GM18858 (cell line): ENCODE results near the gene OCA2.
"Not testable (repeated sequence)": the region's sequence is repeated elsewhere in the genome, so short reads cannot be mapped to it uniquely, and the experiment has no call there.

Experiments used
- ATAC-seq: cut with Tn5 transposase; IDR thresholded peaks from one replicate; pipeline ENCODE4 v1.9.1; 2021; ENCODE audit not compliant: unreplicated experiment

The OCA2 gene

DNA sequence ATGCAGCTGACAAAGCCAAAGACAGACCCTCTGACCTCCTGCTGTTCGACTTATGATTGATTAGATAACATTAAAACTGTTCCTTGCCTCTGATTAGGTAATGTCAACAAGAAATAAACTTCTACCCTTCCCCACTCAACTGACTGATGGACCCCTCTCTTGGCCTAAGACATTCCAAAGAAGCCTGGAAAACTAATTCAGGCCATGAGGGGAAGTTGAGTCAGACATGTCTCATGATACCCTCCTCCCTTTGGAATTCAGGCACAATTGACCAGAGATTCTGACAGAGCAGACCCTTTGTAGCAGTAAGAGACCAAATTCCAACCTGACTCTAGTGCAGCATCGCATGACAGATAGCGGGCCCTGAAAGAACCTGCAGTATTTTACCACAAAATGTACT, 354.5 kb downstream of the OCA2 start:
- ATAC-seq: no peak

DNA sequence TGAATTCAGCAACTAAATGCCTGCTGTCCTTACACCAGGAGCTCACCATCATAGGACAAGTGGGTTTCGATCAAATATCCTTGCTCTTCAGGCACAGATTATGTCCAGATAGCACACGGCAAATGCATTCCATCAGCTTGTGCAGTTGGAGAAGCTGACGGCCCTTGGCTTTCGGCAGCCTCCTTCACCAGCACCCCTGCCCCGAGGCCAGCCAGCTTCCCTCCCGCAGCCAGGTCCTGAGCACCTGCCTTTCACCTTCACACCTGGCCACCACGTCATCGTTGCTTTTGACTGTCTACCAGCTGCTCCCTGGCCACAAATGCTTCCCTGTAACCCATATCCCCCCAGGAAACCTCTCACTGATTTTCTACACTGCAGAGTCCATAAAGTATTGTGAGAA, 355.5 kb downstream of the OCA2 start:
- ATAC-seq: no peak

DNA sequence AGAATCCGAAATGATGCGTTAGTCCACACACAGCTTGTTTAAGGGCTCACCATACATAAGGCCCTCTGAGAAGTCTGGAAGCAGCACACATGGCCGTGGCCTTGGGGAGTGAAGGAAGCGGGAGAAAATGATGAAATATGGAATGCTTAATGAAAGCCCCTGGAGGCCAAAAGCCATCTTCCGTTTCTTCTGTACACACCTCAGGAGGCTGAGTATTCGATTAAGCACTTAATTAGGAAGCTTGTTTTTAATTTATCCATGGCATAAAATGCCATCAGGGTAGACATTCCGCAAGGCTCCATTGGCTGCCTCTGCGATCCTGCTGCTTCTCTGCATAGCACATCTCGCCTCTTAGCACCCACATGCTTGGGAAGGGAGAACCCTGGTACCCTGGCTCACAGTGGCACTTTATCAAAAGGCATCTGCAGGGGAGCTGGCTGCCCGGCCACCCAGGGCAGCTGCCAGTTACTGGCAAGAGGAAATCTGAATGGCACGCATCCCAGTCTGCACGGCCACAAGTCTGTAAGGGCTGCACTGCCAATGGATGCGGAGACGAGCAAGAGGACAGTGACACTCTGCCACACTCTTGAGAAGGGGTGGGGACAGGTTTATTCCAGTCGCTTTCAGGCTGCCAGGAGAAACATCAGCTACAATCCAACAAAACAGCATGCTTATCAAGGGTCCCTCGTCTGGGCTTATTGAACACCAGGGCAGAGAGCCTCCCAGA, 356.2 kb downstream of the OCA2 start:
- no peak for ATAC-seq

DNA sequence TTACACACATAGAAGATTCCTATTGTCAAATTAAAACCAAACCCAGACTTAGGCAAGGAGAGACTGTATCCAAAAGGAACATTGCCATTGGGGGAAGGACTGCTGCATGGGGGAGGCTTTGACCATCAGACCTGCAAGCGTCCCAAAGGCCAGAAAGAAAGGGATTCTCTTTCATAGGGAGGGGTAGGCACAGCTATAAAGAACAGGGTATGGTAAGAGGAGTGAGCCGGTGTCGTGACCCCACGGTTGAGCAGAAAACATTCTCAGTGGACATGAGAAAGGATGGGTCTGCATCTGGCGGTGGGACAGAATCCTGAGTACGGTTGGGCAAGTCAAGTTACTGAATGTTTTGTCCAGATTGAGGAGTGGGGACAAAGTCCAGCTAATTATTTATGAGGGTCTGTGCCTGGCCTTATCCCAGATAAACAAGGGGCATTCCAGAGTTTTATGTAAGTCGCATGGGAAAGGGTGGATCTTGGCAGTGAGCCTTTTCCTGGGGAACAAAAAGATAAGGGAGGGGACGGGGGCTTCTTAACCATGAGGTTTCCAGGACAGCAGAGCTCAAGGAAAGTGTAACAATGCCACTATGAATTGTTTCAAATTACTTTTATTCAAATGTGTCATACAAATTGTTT, 357.8 kb downstream of the OCA2 start:
- ATAC-seq: no peak

DNA sequence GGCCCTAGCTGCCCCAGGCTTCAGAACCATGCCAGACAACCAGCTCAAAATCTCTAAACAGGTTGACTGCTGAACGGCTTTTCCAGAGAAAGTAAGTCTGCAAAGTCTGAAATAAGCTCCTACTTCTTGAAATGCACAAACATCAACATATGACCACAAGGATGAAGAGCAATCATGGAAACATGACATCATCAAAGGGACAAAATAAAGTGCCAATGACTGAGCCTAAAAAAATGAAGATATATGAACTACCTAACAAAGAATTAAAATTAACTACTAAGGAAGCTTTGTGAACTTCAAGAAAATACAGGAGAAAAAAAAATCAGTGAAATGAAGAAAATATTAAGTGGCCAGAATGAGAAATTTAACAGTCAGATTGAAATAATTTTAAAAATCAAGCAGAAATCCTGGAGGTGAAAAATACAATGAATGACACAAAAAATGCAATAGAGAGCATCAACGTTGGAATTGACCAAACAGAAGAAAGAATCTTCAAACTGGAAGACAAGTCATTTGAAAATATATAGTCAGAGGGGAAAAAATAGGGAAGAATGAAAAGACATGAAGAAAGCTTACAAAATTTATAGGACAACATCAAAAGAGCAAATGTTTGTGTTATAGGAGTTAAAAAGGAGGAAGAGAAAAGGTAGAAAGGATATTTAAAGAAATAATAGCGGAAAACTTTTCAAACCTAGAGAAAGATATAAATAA, 364.2 kb downstream of the OCA2 start:
- no peak for ATAC-seq

DNA sequence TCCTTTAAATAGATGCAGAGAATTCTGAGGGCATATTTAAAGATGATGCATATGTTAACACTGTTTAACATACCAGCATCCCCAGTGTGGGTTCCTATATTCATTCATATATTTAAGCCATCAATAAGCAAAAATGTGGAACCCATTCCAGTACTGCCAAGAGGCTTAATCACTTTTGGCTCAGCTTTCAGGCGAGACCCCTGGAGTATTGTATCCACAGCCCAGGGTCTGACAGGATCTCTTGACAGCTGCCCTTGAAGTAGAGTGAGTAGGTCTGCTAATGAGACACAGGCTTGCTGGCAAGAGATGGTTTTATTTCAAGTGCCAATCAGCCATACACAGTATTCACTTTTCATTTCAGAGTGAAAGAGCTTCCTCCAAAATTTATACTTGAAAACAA, 367.3 kb downstream of the OCA2 start:
- no peak for ATAC-seq

DNA sequence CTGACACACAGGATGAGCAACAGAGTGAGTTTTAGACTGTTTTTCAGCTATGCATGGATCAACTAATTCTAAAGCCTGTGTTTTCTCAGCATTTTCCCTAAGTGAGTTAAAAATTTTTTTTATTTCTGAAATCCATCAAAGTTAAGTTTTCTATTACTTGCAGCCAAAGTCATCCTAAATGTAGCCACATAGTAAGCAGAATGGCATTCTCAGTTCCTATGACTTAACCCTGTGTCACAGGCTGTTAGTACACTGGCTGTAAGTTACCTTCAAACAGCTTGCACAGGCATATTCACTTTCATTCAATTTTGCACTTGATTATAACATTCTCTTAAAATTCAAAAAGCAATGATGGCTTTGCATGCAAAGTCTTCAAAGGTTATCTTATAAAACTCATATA, 368.2 kb downstream of the OCA2 start:
- no peak for ATAC-seq

DNA sequence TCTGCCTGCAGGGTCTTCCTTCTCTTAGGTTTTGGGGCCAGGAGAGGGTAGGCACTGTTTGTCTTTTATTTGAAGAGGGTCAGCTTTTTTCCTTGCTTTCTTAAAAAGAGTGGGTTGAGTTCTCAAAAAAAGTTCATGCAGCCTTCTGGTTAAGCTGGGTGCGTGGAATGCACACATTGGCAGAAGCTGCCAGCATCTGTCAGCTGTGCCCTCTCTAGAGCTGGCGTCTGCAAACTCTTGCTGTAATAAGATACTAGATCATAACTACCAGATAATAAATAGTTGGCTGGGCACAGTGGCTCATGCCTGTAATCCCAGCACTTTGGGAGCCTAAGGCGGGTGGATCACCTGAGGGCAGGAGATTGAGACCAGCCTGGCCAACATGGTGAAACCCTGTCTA, 373.4 kb downstream of the OCA2 start:
- no peak for ATAC-seq

DNA sequence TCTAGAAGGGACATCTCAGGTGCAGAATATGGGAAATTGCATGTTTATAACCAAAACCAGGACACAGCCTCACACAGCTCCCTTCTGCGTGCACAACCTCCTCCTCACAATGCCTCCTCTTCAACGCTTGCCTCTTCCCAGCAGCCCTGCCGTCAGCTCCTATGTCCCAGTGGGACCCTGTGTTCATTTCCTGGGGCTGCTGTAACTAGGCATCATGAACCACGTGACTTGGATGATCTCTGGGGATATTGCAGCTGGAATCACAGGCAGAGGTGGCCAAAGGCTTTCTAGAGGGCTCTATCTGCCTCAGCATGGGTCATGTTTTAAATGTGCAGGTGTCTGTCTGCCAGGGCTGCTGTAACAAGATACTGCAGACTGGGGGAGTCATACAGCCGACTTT, 375.3 kb downstream of the OCA2 start:
- no peak for ATAC-seq

DNA sequence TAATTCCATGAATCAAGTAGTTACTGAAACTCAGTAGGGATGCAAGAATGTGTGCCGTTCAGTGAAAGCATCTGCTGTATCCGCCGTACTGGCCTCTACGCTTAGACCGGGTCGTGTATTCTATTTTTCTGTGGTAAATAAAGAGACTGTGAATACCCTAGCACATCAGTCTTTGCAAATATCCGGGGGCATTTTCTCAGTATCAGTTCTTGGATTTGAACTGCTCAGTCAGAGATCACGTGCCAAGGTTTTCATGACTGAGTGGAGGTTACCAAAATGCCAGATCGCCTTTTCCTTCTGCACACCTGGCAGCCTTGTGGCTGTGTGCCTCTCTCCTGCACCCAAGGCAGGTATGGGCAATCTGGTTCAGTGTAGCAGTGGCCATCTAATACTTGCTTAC, 377.0 kb downstream of the OCA2 start:
- no peak for ATAC-seq

DNA sequence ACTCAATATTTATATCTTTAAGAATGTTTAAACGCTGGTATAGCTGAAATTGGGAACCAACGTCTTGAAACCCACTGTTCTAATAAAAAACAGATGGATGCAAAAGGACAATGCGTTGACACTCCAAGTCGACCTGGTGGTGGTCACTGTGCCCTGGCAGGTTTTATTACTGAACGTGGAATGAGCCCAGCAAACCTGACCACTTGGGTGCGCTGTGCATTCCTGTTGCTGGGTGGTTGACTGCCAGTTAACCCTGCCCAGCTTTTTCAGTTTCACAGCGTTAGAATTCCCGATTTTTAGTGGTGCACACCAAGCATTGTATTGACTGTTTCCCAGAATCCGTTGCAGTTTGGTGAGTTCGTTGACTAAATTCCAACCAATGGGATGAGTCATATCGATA, 384.4 kb downstream of the OCA2 start:
- no peak for ATAC-seq

DNA sequence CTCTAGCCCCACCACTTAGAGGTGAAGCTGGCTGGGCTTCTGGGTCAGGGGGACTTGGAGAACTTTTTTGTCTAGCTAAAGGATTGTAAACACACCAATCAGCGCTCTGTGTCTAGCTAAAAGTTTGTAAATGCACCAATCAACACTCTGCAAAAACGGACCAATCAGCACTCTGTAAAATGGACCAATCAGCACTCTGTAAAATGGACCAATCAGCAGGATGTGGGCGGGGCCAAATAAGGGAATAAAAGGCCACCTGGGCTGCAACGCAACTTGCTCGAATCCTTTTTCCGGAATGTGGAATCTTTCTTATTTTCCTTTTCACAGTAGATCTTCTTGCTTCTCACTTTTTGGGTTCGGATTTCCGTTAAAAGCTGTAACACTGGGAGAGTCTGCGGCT, 385.3 kb downstream of the OCA2 start:
- not testable (repeated sequence) for ATAC-seq

DNA sequence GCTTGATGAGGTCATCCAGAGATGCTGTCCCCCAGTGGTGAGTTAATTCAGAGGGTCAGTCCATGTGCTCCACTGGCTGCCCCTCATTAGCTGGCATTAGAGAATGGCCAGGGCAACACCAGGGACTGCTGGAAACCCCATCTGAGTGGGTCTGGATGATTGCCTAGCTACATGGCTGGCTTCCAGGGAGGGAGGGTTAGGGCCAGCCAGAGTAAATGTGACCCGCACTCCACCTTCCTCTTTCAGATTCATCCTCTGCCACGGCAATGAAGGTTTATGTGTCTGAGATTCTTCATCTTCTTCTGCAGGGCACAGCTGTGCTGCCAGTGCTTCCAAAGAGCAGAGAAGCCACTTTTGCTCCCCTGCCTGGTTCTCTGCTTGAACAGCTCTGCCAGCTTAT, 391.9 kb downstream of the OCA2 start:
- no peak for ATAC-seq

DNA sequence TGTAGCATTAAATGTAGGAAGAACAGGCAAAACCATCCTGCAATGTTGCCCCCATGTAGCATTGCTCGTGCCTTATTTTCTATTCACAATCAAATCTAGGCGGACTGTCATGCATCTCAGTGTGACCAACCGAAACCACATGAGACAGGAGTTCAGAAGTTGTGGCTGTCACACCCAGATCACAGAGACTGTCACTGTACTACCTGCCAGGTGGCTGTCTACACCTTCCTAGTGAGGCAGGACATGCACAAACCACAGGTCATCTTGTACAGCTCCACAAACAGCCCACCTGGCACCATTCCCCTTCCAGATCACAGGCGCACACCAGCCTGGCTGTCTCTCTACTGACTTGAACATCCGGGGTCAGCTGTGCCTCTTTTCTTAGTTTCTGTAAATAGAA, 392.8 kb downstream of the OCA2 start:
- ATAC-seq: no peak

DNA sequence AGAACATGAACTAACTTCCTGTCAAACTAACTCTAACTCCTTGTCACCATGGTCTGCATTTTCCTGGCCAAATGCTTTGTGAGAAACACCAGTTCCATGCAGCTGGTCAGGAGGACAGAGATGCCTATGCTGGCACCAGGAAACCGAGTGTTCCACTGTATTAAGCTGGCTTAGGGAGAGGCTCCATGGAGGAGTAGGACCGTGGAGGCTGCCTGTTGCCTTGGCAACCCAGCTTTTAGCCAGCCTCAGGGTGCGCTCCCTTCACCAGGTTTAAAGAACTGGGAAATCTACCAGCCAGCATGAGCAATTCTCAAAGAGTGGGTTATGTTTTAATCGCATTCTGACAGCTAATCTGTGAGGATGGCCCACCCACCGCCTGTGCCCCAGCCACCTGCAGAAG, 394.1 kb downstream of the OCA2 start:
- ATAC-seq: no peak
